Neutrophil (primary cell): ENCODE results near the gene COL25A1.

Source experiments
- H3K27ac ChIP-seq: fragments of 200-600 bp; sonication (generic); 2 replicates; pipeline ENCODE4 v1.5.1; 2016; ENCODE audit warnings: mild to moderate bottlenecking, moderate library complexity
- H3K27me3 ChIP-seq: fragments of 200-600 bp; sonication (generic); 2 replicates; pipeline ENCODE4 v1.6.0; 2016; ENCODE audit warnings: mild to moderate bottlenecking
- H3K36me3 ChIP-seq: fragments of 200-600 bp; sonication (generic); 2 replicates; pipeline ENCODE4 v1.5.1; 2017
- H3K4me1 ChIP-seq, 2 experiments: fragments of 200-600 bp in 1 of 2; sonication (generic) in 1 of 2; 1 replicate in 1 of 2; 2 replicates in 1 of 2; pipeline versions ENCODE4 v1.5.1 to v1.6.1; 2013 to 2016; ENCODE audit warnings: low read depth in 1 of 2, low read length in 1 of 2, mild to moderate bottlenecking in 1 of 2, moderate library complexity in 1 of 2; ENCODE audit not compliant: control insufficient read depth in 1 of 2, insufficient read depth in 1 of 2
- H3K4me3 ChIP-seq, 2 experiments: fragments of 200-600 bp in 1 of 2; sonication (generic) in 1 of 2; 1 replicate in 1 of 2; 2 replicates in 1 of 2; pipeline ENCODE4 v1.5.1; 2013 to 2016; ENCODE audit warnings: low read depth in 1 of 2, low read length in 1 of 2, mild to moderate bottlenecking in 1 of 2, moderate library complexity in 1 of 2
- H3K9me3 ChIP-seq: fragments of 200-600 bp; sonication (generic); 2 replicates; pipeline ENCODE4 v1.5.1; 2016
- TF ChIP-seq, protein P1 (sequence below): fragments of 200-600 bp; sonication (generic); IDR thresholded peaks from 2 replicates; pipeline ENCODE4 v1.5.1; 2016; ENCODE audit warnings: antibody characterized with exemption

The COL25A1 gene

DNA sequence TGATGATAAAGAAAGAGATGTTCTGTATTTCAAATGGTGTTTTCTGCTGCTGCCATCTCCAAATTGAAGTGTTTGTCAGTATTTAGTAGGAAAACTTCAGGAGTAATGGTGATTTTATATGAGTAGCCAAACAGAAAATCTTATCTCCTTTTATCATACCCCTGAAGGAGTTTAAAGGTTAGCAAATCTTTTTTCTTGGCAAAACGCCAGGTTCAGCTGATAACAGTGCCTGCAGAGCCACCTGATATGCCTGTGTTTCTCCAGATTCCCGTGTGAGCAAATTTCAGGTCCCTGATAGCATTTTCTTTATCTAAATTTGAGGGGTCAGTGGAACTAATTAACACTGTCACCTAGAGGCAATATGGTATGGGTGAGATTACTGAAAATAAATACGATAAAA is 473.8 kb downstream of the COL25A1 start:
- H3K9me3 ChIP-seq: no peaks in the 10 kb centered on the region
- TF ChIP-seq, protein P1, sequence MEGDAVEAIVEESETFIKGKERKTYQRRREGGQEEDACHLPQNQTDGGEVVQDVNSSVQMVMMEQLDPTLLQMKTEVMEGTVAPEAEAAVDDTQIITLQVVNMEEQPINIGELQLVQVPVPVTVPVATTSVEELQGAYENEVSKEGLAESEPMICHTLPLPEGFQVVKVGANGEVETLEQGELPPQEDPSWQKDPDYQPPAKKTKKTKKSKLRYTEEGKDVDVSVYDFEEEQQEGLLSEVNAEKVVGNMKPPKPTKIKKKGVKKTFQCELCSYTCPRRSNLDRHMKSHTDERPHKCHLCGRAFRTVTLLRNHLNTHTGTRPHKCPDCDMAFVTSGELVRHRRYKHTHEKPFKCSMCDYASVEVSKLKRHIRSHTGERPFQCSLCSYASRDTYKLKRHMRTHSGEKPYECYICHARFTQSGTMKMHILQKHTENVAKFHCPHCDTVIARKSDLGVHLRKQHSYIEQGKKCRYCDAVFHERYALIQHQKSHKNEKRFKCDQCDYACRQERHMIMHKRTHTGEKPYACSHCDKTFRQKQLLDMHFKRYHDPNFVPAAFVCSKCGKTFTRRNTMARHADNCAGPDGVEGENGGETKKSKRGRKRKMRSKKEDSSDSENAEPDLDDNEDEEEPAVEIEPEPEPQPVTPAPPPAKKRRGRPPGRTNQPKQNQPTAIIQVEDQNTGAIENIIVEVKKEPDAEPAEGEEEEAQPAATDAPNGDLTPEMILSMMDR: no peak
- no peaks in the 10 kb centered on the region for H3K4me1 ChIP-seq
- no peak overlapping the region for H3K4me3 ChIP-seq
- H3K27ac ChIP-seq: no peak overlapping the region
- no peaks in the 10 kb centered on the region for H3K36me3 ChIP-seq
- peaks cover 20% of the 10 kb centered on the region for H3K27me3 ChIP-seq

DNA sequence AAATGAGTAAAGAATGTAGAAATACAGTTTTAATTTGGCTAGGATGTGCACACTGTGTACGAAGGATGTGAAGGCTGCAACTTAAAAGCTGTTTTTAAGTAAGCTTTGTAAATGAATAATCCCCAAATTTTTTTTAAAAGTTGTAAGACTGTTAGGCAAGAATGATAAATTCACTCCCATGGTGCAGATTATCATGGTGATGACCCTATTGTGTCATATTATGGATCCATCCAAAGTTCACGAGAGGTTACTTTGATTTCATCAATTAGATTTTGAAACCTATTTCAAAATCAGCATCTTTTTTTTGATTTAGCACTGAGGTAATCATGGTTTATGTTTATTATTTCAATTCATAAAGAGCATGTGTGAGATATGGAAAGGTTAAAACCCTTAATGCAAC is 476.7 kb downstream of the COL25A1 start:
- peaks cover 20% of the 10 kb centered on the region for H3K27me3 ChIP-seq
- no peaks in the 10 kb centered on the region for H3K4me1 ChIP-seq
- H3K27ac ChIP-seq: no peak overlapping the region
- no peaks in the 10 kb centered on the region for H3K36me3 ChIP-seq
- TF ChIP-seq, protein P1: no peak
- no peak overlapping the region for H3K4me3 ChIP-seq
- H3K9me3 ChIP-seq: no peaks in the 10 kb centered on the region

DNA sequence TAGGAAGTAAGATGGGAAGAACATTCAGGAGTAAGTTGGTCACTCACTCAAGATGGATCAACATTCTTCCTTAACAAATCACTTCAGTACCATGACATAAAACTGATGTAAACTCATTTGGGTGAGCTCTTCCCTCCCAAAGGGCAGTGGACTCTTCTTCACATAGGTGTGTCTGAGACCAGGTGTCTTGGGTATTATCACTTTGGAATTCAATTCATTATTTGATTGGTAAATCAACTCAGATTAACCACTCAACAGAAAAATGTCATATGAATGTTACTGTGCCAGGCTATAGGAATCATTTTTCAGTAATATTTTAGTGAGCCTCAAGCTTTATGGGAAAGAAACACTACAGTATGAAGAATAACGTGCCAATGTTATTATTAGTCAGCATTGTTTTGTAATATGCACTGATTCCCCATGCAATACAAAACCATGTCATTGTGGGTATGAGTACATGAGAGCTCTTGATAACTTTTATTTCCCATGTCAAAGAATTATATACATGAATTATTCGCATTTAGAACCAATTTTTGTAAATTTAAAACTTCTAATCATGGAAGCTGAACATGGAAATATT is 481.0 kb downstream of the COL25A1 start:
- Histone ChIP-seq H3K9me3 (no peaks in the 10 kb centered on the region), H3K4me1 (no peaks in the 10 kb centered on the region), H3K4me3 (no peak overlapping the region), H3K27ac (no peak overlapping the region), H3K36me3 (no peaks in the 10 kb centered on the region), H3K27me3 (peaks cover 14% of the 10 kb centered on the region)
- TF ChIP-seq, protein P1: no peak

DNA sequence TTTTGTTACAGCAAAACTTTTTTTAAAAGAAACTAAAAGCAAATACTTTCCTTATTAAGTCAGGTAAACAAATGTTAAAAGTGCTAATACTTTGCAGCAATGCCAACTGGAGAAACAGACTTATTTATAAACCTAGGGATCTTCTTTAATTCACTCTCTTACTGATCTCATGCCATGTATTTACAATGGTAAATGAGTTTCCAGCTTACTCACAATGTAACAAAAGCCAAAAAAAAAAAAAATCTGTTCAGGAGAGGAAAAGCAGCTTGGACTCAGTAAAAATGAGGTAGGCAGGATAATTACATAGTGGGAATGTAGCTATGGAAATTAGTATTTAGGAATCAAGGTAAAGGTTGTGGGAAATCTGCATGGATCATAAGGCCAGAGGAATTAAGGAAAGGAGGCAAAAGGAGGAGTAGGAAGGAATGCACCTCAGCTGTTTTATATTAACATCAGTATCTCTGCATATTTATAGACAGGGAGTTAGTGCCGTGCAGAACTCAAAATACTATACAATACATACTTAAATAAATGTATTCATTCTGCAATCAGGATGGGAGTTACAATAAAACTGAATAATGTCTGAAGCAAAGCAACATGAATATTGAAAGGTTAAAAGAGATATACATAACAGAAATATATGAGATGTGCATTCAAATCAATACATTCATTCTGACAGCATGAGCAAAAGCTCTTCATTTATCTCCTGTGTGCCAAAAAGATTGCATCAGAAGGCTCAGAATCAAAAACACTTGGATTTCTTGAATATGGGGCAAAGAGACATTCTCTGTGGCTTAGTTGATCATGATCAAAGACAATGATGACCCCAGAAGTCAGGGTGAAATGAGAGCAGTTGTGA is 481.7 kb downstream of the COL25A1 start:
- H3K4me1 ChIP-seq: no peaks in the 10 kb centered on the region
- no peaks in the 10 kb centered on the region for H3K36me3 ChIP-seq
- peaks cover 16% of the 10 kb centered on the region for H3K27me3 ChIP-seq
- H3K9me3 ChIP-seq: no peaks in the 10 kb centered on the region
- no peak overlapping the region for H3K27ac ChIP-seq
- no peak overlapping the region for H3K4me3 ChIP-seq
- TF ChIP-seq, protein P1: no peak

DNA sequence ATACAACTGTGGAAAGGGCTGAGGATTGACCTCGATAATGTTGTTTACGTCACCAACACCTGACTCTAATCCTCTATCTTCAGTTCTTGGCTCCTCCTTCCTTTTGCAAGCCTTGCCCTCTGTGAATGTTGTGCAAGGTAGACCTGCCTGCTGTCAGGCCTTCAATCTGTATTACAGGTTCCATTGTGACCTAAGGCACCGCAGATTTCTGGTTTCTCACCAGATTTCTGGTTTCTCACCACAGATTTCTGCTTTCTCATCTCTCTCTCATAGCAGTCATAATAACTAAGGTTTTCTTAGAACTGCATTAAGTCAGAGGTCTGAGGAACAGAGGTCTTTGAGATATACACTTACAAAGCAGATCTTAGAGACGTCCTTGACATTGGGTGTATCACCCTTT is 488.1 kb downstream of the COL25A1 start:
- no peaks in the 10 kb centered on the region for H3K4me1 ChIP-seq
- H3K9me3 ChIP-seq: no peaks in the 10 kb centered on the region
- no peaks in the 10 kb centered on the region for H3K36me3 ChIP-seq
- H3K4me3 ChIP-seq: no peak overlapping the region
- H3K27ac ChIP-seq: no peak overlapping the region
- TF ChIP-seq, protein P1: no peak
- H3K27me3 ChIP-seq: peaks cover 25% of the 10 kb centered on the region
